Endothelial cell of hepatic sinusoid (primary cell): ENCODE measurements around the gene MSI2.

ENCODE experiments used
- in situ Hi-C: cut with HindIII; loops from 2 replicates; pipeline ENCODE4 v1.10.0; 2017; ENCODE audit warnings: low sequenced_read_pairs

The MSI2 gene

DNA sequence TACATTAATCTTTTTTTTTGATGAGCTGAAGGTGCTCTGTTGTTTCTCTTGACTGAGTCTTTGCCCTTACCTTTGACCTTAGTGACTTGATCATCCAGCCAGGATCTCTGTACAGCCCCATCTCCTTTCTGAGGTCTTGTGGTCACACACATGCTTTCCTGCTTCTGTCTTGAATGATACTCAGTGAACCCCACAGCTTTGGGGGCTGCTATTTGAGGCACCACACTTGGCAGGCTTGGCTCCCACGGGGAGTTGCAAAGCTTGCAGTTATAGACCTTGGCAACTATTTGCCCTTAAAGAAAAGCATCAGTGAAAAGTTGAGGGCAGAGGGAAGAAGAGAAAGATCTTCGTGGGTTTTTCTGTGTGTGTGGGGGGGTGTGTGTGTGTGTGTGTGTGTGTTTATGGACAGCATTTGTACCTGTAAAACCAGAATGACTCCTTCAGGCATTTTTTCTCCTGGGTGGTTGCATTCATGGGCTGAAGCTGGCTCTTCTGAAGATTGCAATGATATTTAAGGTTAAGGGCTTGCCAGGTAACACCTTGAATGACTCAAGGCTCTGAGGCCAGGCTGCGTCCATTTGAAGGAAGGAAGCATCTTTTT lies 101.6 kb downstream of the MSI2 start:
- in situ Hi-C loops = no loop called here

DNA sequence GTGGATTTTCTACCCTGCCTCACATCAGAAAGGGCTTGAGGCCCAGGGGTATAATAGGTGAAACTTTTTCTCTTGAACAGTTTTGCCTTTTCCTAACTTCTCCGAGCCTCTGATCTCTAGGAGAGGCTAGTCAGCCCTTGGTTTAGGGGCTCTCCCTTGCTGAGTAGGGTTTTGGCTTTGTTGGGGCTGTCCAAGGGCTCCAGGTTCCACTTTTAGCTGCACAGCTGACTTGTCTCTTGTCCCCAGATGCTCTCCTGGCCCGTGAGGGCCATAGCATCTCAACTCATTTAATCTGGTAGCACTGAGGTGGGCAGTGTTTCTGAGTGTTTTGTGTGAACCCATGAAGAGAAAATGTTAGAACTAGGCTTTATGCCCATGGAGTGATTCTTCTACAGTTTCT lies 103.9 kb downstream of the MSI2 start:
- in situ Hi-C loops = no loop called here

GRCh38 chr17:57362797-57363556 lies 106.7 kb downstream of the MSI2 start:
- in situ Hi-C loops = no loop called here

GRCh38 chr17:57363580-57363979 lies 107.3 kb downstream of the MSI2 start:
- in situ Hi-C loops = no loop called here

DNA sequence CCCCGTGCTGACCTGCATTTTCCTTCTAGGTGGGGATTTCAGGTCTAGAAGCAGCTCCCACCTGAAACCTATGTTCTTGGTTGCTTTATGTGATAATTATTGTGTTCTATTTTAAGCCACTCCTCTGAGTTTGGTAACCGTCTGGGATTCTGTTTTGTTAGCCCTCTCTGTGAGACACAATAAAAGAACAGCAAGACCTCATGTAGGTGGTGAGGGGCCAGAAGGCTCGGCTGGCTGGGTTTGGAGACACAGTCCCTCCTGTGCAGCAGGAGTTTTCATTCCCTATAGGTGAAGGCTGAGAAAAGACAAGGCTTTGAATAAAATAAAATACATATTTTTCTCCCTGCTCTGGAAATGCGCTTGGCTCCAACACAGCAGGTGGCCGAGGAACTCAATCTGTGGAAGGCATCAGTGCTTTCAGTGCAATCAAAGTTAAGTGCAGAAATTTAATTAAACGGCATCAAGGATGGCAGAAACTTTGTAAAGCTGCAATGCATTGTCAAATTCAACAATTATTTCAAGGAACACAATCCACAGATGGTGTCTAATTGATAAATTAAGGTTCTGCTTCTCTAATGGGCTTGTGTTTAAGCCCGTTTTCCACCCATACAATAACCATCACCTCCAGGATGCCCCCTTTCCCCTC lies 107.8 kb downstream of the MSI2 start:
- in situ Hi-C loops = no loop called here

GRCh38 chr17:57365420-57365819 lies 109.1 kb downstream of the MSI2 start:
- in situ Hi-C loops = no loop called here

DNA sequence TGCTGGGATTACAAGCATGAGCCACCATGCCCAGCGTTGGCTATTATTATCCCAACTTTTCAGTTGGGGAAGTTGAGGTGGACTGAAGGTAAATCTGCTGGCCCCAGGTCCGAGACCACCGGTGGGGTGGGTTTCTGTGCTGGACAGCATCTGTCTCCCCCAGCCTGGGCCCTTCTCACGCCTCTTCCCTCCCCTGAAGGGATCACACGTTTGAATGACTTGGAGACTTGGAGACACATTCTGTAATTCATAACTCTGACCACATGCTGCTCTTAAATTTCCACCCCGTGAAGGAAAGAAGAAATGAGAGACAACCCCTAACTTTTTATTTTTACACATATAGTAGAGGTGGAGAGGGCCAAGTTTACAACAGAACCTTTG lies 109.8 kb downstream of the MSI2 start:
- in situ Hi-C loops = no loop called here

GRCh38 chr17:57366558-57367351 lies 110.4 kb downstream of the MSI2 start:
- in situ Hi-C loops = no loop called here

- in situ Hi-C loops = no loop called here
Measured at GRCh38 chr17:57368637-57369336, 112.5 kb downstream of the MSI2 start.

DNA sequence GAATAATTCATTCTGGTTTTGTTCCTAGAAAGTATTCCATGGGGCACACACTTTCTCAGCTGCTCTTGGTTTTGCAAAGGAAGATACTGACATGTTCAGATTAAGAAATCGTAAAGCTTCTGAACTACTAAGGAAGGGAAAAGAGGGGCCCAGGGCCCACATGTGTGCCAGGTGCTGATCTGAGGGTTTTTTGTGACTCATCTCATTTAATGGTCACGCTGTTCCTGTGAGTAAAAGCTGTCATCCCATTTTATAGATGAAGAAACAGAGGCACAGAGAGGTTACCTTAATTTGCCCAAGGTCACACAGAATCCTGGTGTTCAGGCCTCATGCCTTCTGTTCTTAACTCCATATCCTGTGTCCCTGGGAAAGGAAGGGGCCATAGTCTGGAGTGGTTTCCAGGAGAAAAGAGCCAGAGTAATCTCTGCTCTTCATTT lies 113.2 kb downstream of the MSI2 start:
- in situ Hi-C loops = no loop called here

GRCh38 chr17:57370037-57370581 lies 113.8 kb downstream of the MSI2 start:
- in situ Hi-C loops = no loop called here

GRCh38 chr17:57370619-57371018 lies 114.3 kb downstream of the MSI2 start:
- in situ Hi-C loops = no loop called here

GRCh38 chr17:57372156-57372555 lies 115.8 kb downstream of the MSI2 start:
- in situ Hi-C loops = no loop called here

DNA sequence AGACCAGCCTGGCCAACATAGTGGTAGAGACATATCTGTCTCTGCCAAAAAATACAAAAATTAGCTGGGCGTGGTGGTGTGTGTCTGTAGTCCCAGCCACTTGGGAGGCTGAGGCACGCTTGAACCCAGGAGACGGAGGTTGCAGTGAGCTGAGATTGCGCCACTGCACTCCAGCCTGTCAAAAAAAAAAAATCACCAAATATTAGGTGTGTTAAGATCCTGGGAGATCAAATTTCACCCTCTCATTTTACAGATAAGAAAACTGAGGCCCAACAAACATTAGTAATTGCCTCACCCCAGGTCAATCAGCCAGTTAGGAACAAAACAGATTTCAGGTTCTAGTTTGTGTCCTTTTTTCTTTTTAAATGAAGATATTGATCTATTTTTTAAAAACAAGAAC lies 116.7 kb downstream of the MSI2 start:
- in situ Hi-C loops = no loop called here

- in situ Hi-C loops = no loop called here
Measured at GRCh38 chr17:57373756-57374155, 117.4 kb downstream of the MSI2 start.

- in situ Hi-C loops = no loop called here
Measured at GRCh38 chr17:57375040-57375769, 118.9 kb downstream of the MSI2 start.

DNA sequence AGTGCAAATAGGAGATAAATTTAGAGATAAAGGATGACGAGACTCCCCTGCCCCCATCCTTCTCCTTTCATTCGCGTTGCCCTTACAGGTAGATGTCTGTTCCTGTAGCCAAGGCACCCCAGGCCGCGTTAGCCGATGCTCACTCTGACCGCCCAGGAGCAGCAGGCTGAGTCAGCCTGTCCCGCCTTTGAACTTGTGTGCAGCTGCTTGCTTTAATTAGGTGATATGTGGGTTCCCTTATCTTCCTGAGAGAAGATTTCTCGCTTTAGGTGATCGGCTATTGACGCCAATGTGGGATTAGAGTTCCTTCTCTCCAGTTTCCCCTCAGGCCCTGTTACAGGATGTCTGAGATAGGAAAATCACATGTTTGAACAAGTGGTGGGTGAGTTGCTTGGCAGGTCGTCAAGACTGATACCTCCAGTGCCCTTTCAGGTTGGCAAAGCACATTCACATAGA lies 119.5 kb downstream of the MSI2 start:
- in situ Hi-C loops = no loop called here

DNA sequence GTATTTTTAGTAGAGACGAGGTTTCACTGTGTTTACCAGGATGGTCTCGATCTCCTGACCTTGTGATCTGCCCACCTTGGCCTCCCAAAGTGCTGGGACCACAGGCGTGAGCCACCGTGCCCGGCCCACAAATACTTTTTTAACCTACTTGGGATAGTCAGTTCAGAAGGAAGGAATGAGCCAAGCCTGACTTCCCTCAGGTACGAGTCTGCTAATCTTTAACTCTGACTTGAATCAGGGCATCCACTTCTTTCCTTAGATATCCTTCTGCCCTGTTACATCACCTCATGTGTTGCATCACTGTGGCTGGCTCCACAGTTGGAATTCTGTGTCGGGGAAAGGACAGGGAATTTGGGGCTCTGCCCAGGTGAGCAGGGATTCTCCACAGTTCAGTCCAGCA lies 120.8 kb downstream of the MSI2 start:
- in situ Hi-C loops = no loop called here

DNA sequence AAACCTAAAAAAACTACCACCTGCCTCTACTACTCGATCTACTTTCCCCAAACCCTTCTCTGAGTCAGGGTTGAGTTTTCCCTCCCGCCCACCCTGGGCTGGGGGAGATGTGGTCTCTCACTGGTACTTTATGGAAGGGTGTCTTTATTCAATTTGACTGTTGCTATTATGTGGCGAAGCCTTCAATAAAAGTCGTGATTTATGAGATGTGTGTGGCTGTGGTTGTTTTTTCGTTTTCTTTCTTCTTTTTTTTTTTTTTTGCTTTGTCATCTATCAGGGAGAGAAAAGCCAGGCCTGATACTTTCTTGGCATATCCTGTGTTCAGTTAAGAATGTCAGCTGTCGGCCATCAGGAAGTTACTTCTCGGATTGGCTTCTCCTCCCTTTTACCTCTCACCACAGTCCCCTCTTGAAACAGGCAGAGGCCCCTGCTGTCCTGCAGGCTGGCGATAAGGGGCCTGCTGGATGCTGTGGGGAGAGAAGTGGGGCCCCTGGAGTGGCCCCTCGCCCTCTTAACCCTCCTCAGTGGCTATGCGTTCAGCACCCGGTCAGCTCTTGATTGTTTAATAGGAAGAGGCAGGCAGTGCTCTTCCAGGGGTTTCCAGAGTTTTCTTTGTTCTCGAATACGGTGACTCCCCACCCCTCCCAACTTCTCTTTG lies 123.0 kb downstream of the MSI2 start:
- in situ Hi-C loops = no loop called here
